ENCODE measurements around the gene DGKD.

Gene DGKD

DNA sequence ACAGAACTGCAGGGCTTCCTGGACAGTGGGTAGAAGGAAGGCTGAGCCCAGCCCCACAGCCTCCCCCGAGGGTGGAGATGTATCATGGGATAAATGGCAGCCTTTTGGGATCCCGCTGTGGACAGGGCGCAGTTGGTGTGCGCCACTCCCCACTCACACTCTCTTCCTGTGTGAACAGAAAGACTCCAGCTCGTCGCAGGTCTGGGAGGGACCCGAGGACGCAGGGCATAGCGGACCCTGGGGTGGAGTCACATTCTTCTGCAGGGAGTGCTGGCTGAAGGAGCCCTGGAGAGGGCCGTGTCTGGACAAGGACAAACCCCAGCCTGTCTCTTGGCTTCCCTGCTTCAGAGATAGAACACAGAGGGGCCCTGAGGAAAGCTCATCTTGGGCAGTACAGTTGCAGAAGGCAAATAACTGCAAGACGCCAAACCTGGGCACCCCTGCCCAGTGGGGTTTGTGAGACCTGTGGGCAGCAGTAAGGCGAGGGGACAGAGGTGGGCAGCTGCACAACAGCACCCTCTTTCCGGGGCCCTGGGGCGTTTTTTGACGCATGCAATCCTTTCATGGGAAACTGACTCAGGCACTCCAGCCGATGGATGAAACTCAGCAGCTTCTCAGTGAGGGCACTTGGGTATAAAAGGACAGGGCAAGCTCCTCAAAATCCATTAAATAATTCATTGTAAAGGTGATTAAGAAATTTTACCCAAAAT lies 110.4 kb downstream of the DGKD start:
- DNase-seq: no peak

DNA sequence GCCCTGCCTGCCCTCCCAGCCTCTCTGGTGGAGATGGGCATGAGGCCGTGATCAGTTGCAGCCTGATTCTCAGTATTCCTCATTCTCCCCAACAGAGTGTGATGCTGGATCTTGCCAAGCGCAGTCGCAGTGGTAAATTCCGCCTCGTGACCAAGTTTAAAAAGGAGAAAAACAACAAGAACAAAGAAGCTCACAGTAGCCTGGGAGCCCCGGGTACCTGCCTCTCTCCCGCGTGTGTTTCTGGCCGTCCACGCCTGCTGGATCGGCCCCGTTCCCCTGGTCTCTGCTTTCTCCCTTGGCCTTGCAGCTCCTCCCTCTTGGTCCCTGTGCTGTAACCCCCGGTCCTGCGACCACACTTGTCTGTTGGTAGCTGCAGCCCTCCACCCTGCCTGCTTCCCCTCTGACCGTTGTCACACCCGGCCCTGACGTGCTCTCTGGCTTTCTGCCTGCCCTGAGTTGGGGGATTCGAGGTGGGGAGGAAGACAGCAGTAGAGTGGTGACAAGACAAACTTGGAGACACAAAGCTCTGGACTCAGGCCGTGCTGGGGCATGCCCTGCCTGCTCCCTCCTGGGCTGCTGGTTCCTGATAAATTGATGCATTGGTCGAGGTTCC lies 112.8 kb downstream of the DGKD start:
- no peak for DNase-seq

DNA sequence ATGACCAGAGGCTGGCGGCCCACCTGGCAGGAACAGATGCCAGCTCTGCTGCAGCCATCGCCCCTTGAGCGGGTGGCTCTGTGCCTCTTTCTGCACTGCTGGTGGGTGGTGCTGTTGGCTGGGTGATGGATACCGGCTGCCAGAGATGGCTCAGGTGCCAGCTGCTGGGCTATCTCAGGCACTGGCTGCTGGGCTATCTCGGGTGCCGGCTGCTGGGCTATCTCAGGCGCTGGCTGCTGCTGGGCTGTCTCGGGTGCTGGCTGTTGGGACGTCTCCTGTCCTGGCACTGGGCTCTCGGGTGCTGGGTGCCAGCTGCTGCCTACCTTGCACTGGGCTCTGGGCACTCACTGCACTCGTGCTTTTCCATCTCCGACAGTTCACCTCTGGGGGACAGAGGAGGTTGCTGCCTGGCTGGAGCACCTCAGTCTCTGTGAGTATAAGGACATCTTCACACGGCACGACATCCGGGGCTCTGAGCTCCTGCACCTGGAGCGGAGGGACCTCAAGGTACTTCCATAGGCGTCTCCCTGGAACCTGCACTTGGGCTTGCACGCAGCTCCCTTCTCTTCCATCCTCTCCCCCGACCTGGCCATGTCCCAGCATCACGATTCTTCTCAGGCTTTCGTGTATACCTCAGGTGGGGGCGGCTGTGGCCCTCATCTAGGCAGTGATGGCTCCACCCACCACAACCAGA lies 113.9 kb downstream of the DGKD start:
- DNase-seq: no peak

DNA sequence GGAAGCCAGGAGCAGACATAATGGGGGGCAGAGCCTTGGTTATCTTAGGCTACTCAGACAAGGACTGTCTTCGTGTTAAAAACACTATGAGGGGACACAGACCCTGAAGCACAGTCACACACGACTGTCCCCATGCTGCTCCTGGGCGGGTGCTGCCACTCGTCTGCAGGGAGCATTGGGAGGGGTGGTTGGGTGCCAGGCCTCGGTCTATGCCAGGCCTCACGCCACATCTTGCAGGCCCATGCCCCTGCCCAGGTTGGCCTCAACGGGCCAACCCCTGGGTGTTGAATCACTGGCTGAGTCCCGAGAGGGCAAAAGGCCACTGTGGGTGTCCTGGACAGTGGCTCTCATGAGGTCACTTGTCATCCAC lies 114.4 kb downstream of the DGKD start:
- no peak for DNase-seq

DNA sequence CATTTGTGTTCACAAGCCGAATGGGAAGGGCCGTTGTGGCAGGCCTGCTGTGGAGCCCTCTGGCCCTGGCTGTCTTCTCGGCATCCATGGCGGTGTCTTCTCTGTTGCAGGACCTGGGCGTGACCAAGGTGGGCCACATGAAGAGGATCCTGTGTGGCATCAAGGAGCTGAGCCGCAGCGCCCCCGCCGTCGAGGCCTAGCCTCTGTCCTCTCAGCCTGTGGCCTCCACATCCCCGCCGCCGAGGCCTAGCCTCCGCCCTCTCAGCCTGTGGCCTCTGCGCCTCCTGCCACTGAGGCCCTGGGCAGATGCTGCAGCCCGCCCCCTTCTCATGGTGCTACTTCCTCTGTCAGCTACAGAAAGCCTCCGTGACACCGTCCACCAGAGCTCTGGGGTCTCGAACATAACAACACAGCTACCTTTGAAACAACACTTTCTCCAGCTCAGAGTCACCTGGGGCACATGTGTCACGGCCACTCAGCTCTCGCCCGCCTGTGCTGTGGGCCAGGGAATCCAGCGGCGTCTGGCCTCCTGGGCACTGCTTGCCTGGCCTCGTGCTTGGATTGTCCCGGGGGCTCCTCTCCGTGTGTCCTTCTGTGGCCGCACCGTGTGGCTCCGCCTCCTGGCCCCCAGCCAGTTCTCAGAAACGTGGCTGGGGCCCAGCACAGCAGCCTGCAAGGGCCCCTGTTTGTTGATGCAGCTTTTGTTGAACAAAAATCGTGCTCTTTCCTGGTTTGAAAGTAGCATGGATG lies 115.1 kb downstream of the DGKD start:
- no peak for DNase-seq

DNA sequence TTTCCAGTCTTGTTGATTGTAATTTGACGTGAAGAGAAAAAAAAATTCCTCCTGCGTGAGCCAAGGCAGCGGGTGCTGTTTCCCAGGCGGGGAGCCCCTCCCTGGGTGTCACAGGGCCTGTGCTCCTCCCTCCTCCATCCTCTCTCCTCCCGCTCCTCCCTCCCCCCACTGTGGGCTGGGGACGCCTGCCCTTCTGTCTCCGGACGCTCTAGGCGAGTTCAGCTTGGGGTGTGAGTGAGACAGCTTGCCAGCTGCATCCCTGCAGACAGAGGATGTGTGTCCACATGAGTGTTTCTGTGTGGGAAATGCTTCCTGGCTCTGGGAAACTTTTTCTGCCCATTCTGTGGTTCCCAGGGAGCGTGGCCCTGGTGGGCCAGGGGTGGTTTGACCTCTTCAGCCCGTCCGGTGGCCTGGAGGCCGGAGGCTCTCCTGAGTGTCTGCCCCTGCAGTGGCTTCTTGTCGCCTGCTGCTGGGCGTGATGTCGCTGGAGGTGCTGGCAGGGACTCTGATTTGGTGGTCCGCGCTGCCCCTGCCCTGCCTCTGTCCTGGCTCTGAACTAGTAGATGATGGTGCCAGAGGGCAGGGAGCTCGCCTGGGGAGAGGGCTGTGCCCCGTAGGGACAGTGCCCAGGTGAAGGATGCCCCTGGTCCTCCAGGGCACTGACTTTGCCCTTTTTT lies 115.9 kb downstream of the DGKD start:
- no peak for DNase-seq

DNA sequence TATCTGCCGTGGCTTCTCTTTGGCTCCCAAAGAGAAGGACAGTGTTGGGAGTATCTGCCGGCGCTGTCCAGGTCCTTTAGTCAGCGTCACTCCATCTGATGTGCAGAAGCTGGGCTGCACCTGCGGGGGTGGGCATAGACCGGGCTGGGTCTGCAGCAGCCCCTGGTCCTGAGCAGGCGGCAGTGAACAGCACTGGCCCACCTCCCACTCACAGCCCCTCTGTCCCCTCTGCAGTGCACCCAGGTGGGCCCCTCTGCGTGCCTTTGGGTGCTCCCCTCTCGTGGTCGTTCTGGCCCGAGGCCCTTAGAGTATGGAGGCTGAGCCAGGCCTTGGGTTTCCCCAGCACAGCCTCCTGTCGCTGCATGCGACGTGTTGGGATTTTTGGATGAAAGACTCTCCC lies 116.5 kb downstream of the DGKD start:
- no peak for DNase-seq

DNA sequence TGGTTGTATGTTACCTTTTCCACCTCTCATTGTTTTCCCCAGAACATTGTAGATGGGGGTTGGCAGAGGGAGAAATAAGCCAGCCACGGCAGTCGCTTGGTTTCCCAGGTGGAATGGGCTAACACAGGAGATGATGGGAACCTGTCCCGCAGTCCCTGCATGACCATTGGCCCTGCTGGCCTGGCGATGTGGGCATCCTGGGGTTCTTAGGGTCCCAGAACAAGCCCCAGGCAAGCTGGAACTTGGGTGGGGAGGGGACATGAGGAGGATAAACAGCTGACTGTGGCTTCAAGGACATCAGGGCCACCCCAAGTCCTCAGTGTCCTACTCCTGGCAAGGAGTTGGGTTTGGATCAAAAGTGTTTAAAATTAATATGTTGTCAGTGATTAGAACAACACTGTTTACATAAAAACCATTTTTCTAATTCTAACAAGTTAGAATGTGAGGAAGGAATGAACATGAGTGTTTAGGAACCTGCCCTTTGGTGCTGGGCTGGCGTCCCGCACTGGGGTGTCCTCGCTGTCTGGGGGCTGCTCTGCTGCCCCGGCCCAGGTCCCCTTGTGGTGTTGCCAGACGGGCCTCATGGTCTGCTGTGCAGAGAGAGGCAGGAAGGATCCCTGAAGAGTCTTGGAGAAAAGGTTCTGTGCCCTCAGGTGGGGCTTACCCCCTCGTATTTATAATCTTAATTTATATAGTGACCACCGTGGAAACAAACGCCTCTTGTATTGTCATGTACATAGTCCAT lies 117.2 kb downstream of the DGKD start:
- no peak for DNase-seq

DNA sequence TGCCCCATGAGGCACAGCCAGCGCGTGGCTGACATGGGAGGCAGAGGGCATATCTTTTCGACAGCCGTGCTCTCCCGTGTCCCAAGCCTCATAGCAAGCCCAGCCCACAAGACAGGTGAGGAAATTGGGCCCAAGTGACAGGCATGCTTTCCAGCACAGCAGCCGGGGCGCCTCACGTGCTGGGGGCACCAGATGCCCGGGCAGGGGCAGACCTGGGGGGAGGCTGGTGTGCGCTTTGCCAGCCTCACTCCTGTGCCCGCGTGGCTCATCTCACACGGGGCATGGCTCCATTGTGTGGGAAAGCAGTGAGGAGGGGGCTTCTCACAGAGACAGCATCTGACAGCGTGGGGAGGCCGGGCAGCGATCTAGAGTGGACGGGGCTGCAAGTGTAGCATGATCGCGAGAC lies 119.1 kb downstream of the DGKD start:
- no peak for DNase-seq

DNA sequence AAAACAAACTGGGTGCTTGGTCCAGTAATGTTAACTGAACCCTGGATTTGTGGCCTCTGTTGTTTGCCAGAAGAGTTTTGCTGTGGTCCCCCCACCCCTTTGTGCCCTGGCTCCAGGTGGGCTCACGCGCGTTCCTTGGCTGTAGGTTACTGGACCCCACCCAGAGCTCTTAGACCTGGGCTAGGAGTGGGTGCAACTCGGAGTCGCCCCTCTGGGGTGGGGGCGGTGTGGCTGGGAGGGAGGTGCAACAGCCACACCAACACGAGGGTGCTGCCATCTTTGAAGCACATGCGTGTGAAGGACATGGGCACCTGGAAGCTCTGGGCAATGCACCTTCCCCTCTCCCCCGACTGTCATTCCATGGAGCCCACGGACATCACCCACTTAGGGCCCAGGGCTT lies 119.6 kb downstream of the DGKD start:
- no peak for DNase-seq

DNA sequence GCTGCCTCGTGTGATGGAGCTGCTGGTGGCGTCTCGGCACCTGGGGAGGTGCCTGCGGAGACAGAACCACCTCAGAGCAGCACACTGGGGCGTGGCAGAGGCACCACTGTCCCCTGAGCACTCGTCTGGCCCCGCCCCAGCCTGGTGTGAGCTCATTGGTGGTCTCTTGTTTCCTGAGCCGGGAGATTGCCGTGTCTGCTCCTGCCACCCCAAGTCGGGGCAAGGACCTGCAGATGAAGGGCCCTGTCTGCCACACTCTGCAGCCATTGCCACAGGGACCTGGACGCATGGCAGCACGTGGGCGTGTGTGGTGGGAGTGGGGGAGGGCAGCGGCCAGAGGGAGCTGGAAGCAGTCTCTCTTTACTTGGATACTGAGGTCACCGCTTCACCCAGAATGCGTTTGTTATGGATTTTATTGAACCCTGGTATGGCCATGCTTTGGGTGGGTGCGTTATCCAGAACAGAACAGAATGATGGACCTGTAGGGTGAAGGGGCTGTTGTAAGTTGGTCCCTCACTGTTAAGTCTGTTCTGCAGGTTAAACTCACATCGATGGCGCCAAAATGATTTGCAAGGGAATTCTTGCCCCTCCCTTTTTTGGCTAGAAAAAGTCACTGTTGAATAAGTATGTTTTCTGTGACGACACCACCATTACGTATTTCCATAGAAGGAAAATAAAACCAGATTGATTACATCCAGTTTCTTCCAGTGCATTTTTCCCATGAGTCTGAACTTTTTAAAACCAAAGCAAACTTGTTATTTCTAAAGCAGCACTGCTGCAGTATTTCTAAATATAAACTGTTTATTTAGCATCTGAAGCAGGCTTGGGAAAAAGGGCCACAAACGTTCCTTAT lies 120.2 kb downstream of the DGKD start:
- no peak for DNase-seq

DNA sequence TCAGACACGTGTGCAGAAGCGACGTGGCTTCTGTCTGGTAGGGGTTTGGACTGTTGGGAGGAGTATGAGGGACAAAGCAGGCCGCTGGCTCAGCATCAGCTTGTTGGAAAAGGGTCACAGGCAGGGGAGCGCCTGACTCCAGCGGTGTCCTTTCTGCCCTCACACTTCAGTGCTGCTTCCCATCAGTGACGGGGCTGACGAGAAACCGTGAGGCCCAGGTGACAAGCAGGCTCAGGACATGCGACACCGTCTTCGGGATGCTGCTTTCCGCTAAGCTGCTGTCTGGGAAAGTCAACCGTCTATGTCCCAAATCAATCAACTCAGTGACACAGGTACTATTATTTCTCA lies 121.7 kb downstream of the DGKD start:
- no peak for DNase-seq

DNA sequence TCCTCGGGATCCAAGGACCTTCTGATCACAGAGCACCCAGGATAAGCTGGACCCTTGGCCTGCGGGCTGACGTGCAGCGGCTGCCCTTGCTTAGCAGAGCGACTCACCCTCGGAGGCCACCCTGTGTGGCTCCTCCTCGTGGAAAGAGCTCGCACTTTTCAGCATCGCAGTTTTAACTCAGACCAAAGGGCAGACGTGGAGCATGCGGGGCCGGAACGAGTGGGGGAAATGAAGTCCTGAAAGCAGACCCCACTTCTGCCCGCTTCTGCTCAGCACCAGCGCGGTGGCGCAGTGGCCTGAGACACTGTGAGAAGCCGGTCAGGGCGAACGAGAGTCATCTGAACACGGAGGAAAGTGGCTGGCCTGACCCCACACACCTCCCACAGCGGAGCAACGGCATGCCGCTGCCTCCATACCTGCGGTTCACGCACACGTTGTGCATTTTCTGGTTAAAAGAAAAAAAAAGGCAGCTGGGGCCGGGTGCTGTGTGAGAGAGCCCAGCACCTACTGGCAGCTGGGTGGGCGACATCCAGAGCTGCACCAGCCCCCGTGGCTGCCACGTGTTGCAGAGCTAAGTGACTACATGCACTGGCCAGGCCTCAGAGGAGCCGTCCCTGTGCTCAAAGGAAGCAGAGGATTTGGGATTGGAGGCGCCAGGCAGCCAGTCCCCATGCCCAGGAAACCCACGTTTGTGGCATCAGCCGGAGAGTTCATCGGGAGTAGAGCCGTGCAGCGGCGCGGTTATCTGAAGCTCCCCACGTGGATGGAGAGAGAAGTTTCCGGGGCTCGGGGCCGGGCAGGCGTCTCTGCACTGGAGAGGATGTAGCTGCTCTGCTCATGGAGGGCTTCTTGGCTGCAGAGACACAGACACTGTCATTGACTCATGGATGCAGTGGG lies 122.6 kb downstream of the DGKD start:
- no peak for DNase-seq

DNA sequence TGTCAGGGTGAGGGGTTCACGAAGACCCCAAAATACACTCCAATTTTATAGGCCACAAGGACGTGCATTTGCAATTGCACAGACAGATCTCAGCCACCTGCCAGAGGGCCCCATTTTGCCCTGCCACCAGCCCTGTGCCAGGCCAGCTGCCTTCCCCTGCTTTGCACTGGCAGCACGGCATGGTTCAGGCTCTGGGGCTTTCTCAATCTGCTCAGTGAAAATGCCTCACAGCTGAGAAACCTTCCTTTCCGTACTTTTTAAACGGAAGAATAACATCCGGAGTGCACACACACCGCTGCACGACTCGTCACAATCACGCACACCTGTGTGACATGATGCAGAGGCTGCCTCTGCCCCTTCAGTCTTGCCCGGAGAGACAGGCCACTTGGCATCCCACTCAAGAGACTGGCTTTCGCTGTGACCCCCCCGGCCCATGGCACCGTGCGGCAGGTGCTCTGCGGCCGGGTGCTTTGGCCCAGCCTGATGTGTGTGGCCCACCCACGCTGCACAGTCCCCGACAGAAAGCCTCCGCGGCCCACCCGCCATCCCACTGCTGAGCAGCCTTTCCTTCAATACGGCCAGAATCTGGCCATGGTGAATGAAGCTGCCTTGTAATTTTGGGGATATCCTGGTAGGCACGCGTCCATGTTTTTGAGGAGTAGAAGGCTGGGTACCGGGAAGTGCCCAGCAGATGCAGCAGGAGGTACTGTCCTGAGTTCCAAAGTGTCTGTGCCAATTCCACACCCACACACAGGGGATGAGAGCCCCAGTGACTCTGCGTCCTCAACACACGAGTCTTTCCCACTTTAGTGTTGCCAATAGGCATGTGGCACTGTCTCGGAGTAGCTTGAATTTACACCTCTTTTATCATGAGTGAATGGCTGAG lies 123.5 kb downstream of the DGKD start:
- no peak for DNase-seq

DNA sequence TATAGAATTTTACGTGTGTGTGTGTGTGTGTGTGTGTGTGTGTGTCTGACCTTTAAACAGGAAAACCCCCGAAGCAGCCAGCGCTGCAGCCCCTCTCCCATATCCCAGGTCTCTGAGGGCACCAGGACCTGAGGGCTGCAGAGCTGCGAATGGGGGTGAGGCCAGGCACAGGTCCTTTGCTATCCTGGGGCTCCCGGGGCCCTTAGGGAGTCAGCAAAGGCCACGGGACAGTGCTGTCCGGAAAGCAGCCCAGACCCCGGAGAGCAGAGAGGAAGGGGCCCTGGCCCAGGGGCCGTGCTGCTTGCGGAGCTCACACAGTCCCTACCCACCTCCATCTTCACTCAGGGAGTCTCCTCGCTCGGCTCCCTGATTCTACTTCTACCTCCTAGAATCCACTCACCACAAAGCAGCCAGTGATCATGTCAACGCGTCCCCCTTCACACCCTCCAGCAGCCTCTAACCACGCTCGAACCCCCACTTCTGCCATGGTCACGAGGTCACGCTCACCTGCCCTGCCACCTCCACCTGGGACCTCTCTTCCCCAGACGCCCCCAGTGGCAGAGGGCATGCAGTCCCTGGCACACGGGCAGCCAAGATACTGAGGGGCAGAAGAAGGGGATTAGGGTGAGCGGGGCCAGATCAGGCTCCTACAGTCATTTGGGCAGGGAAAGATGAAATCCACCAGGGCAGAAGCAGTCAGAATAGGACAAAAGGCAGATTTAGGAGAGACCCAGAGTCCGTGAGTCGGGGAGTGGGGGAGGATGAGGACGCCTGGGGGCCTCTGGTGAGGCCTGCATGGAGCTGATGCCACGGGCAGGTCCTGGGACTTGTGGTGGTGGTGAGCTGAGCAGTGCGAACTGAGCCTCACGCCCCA lies 125.6 kb downstream of the DGKD start:
- DNase-seq: no peak

DNA sequence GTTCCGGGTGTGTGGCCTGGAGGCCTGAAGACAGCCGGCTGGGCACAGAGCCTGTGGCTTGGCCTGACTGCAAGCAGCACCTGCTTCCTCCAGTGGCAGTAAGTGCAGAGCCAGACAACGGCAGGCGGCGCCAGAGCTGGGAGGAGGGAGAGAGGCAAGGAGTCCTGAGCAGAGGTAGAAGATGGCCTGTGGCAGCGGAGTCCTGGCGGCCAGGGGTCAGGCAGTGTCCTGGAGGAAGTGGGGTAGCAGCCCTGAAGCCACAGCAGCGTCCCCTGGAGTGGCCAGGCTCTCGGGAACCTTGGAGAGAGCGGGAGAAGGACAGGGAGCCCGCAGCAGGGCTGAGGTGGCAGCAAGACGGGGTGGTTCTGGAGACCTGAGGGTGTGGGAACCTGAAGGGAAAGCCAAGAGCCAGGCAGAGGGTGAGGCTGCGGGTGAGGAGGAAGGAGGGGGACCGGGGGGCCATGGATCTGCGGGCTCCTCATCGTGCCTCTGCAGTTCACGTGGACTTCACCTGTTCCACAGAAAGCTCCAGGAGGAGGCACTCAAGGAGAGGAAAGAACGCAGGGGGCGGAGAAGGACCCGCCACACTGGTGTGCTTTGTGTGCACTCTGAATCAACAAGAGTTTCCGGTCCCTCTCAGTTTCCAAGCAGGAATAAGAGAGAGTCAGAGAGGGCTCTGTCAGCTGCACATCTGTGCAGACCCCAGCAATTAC lies 126.4 kb downstream of the DGKD start:
- DNase-seq: no peak

DNA sequence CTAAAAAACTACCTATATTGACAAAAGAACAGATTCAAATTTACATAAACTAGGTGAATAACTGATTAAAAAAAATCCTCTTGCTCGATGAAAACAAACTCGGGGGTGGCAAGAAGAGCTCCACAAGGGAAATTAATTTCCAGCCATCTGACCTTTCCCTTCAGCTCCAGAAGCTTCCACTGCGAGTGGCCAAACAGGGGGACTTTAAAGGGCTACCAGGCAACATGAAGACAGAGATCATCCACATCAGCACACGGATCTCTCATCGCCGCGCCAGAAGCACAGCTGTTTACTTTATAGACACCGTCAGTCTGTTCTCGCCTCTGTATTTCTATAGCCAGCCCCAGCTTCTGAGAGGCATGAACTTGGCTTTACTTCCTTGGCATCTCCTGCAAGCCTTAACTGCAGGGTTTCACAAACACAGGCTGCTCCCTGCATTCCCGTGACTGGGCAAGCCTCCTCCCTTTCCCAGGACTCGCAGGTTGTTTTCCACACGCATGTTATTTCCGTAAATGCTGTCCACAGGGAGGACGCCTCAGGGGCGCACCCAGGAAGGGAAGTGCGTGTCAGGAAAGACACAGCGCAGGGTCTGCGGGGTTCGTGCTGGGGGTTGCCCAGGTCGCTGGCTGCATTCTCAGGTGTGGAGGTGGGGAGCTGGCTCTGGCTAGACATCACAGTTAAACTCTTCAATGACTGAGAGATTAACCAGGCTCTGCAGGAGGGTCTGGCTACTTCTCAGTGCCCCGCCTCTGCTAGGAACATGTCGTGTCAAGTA lies 127.3 kb downstream of the DGKD start:
- DNase-seq: no peak

All from inflammatory macrophage treated with lipopolysaccharide for 4 hours (primary cell).